ENCODE measurements around the gene TMEM234.

Gene TMEM234

GRCh38 chr1:32199043-32199716, 23.0 kb downstream of the TMEM234 start:
- Histone ChIP-seq H3K4me1 (ENCODE audit: control insufficient read depth, insufficient read depth, low read length) (peaks cover 29% of the 10 kb centered on the region), H3K36me3 (ENCODE audit: control insufficient read depth in 2 of 2, insufficient read depth in 2 of 2, low read length in 2 of 2) (peaks cover 29 to 42% of the 10 kb centered on the region in 2 donors), H3K27me3 (ENCODE audit: control insufficient read depth in 1 of 2, insufficient read depth in 2 of 2, low read length in 2 of 2) (no peaks in the 10 kb centered on the region), H3K27ac (ENCODE audit: low read length) (peak overlapping the region; percentile 83), H3K4me3 (ENCODE audit: low read length in 2 of 2) (peak overlapping the region in 1 of 2 donors; percentile 91), H3K9me3 (ENCODE audit: control insufficient read depth in 2 of 2, low read length in 2 of 2) (no peaks in the 10 kb centered on the region), H3K9ac (ENCODE audit: low read length in 2 of 2) (peak overlapping the region in 1 of 2 donors; percentile 84)

GRCh38 chr1:32198237-32199042, 23.7 kb downstream of the TMEM234 start:
- no peak overlapping the region for H3K9ac ChIP-seq (ENCODE audit: low read length in 2 of 2)
- no peak overlapping the region for H3K4me3 ChIP-seq (ENCODE audit: low read length in 2 of 2)
- H3K36me3 ChIP-seq (ENCODE audit: control insufficient read depth in 2 of 2, insufficient read depth in 2 of 2, low read length in 2 of 2), result peaks cover 34 to 46% of the 10 kb centered on the region in 2 donors
- no peaks in the 10 kb centered on the region for H3K9me3 ChIP-seq (ENCODE audit: control insufficient read depth in 2 of 2, low read length in 2 of 2)
- H3K27me3 ChIP-seq (ENCODE audit: control insufficient read depth in 1 of 2, insufficient read depth in 2 of 2, low read length in 2 of 2), result no peaks in the 10 kb centered on the region
- peaks cover 29% of the 10 kb centered on the region for H3K4me1 ChIP-seq (ENCODE audit: control insufficient read depth, insufficient read depth, low read length)
- peak overlapping the region; percentile 83 for H3K27ac ChIP-seq (ENCODE audit: low read length)

GRCh38 chr1:32197837-32198236, 24.3 kb downstream of the TMEM234 start:
- Histone ChIP-seq H3K9ac (ENCODE audit: low read length in 2 of 2) (no peak overlapping the region), H3K27ac (ENCODE audit: low read length) (no peak overlapping the region), H3K9me3 (ENCODE audit: control insufficient read depth in 2 of 2, low read length in 2 of 2) (no peaks in the 10 kb centered on the region), H3K27me3 (ENCODE audit: control insufficient read depth in 1 of 2, insufficient read depth in 2 of 2, low read length in 2 of 2) (no peaks in the 10 kb centered on the region), H3K4me3 (ENCODE audit: low read length in 2 of 2) (no peak overlapping the region), H3K4me1 (ENCODE audit: control insufficient read depth, insufficient read depth, low read length) (peaks cover 29% of the 10 kb centered on the region), H3K36me3 (ENCODE audit: control insufficient read depth in 2 of 2, insufficient read depth in 2 of 2, low read length in 2 of 2) (peaks cover 40 to 51% of the 10 kb centered on the region in 2 donors)

- no peak overlapping the region for H3K27ac ChIP-seq (ENCODE audit: low read length)
- no peak overlapping the region for H3K4me3 ChIP-seq (ENCODE audit: low read length in 2 of 2)
- peaks cover 47 to 58% of the 10 kb centered on the region in 2 donors for H3K36me3 ChIP-seq (ENCODE audit: control insufficient read depth in 2 of 2, insufficient read depth in 2 of 2, low read length in 2 of 2)
- H3K9ac ChIP-seq (ENCODE audit: low read length in 2 of 2), result no peak overlapping the region
- no peaks in the 10 kb centered on the region for H3K27me3 ChIP-seq (ENCODE audit: control insufficient read depth in 1 of 2, insufficient read depth in 2 of 2, low read length in 2 of 2)
- H3K4me1 ChIP-seq (ENCODE audit: control insufficient read depth, insufficient read depth, low read length), result peaks cover 28% of the 10 kb centered on the region
- H3K9me3 ChIP-seq (ENCODE audit: control insufficient read depth in 2 of 2, low read length in 2 of 2), result no peaks in the 10 kb centered on the region
Observed at GRCh38 chr1:32197074-32197473, 25.1 kb downstream of the TMEM234 start.

GRCh38 chr1:32195972-32196823, 26.0 kb downstream of the TMEM234 start:
- no peak overlapping the region for H3K9ac ChIP-seq (ENCODE audit: low read length in 2 of 2)
- no peak overlapping the region for H3K4me3 ChIP-seq (ENCODE audit: low read length in 2 of 2)
- H3K4me1 ChIP-seq (ENCODE audit: control insufficient read depth, insufficient read depth, low read length), result peaks cover 20% of the 10 kb centered on the region
- H3K9me3 ChIP-seq (ENCODE audit: control insufficient read depth in 2 of 2, low read length in 2 of 2), result no peaks in the 10 kb centered on the region
- peaks cover 56 to 67% of the 10 kb centered on the region in 2 donors for H3K36me3 ChIP-seq (ENCODE audit: control insufficient read depth in 2 of 2, insufficient read depth in 2 of 2, low read length in 2 of 2)
- no peak overlapping the region for H3K27ac ChIP-seq (ENCODE audit: low read length)
- H3K27me3 ChIP-seq (ENCODE audit: control insufficient read depth in 1 of 2, insufficient read depth in 2 of 2, low read length in 2 of 2), result no peaks in the 10 kb centered on the region

- no peak overlapping the region for H3K27ac ChIP-seq (ENCODE audit: low read length)
- peaks cover 59 to 71% of the 10 kb centered on the region in 2 donors for H3K36me3 ChIP-seq (ENCODE audit: control insufficient read depth in 2 of 2, insufficient read depth in 2 of 2, low read length in 2 of 2)
- no peak overlapping the region for H3K9ac ChIP-seq (ENCODE audit: low read length in 2 of 2)
- H3K4me1 ChIP-seq (ENCODE audit: control insufficient read depth, insufficient read depth, low read length), result peaks cover 18% of the 10 kb centered on the region
- H3K9me3 ChIP-seq (ENCODE audit: control insufficient read depth in 2 of 2, low read length in 2 of 2), result no peaks in the 10 kb centered on the region
- no peak overlapping the region for H3K4me3 ChIP-seq (ENCODE audit: low read length in 2 of 2)
- H3K27me3 ChIP-seq (ENCODE audit: control insufficient read depth in 1 of 2, insufficient read depth in 2 of 2, low read length in 2 of 2), result no peaks in the 10 kb centered on the region
Observed at GRCh38 chr1:32195531-32195930, 26.6 kb downstream of the TMEM234 start.

- H3K4me3 ChIP-seq (ENCODE audit: low read length in 2 of 2), result no peak overlapping the region
- no peaks in the 10 kb centered on the region for H3K27me3 ChIP-seq (ENCODE audit: control insufficient read depth in 1 of 2, insufficient read depth in 2 of 2, low read length in 2 of 2)
- H3K36me3 ChIP-seq (ENCODE audit: control insufficient read depth in 2 of 2, insufficient read depth in 2 of 2, low read length in 2 of 2), result peaks cover 65 to 76% of the 10 kb centered on the region in 2 donors
- H3K9ac ChIP-seq (ENCODE audit: low read length in 2 of 2), result no peak overlapping the region
- H3K9me3 ChIP-seq (ENCODE audit: control insufficient read depth in 2 of 2, low read length in 2 of 2), result no peaks in the 10 kb centered on the region
- H3K4me1 ChIP-seq (ENCODE audit: control insufficient read depth, insufficient read depth, low read length), result peaks cover 15% of the 10 kb centered on the region
- H3K27ac ChIP-seq (ENCODE audit: low read length), result no peak overlapping the region
Observed at GRCh38 chr1:32194984-32195383, 27.2 kb downstream of the TMEM234 start.

- Histone ChIP-seq H3K4me1 (ENCODE audit: control insufficient read depth, insufficient read depth, low read length) (peaks cover 5% of the 10 kb centered on the region), H3K9me3 (ENCODE audit: control insufficient read depth in 2 of 2, low read length in 2 of 2) (no peaks in the 10 kb centered on the region), H3K27me3 (ENCODE audit: control insufficient read depth in 1 of 2, insufficient read depth in 2 of 2, low read length in 2 of 2) (no peaks in the 10 kb centered on the region), H3K9ac (ENCODE audit: low read length in 2 of 2) (no peak overlapping the region), H3K4me3 (ENCODE audit: low read length in 2 of 2) (no peak overlapping the region), H3K36me3 (ENCODE audit: control insufficient read depth in 2 of 2, insufficient read depth in 2 of 2, low read length in 2 of 2) (peaks cover 88 to 91% of the 10 kb centered on the region in 2 donors), H3K27ac (ENCODE audit: low read length) (no peak overlapping the region)
Observed at GRCh38 chr1:32192220-32192948, 29.8 kb downstream of the TMEM234 start.

- H3K36me3 ChIP-seq (ENCODE audit: control insufficient read depth in 2 of 2, insufficient read depth in 2 of 2, low read length in 2 of 2), result peaks cover 62 to 67% of the 10 kb centered on the region in 2 donors
Observed at GRCh38 chr1:32187850-32188249, 34.3 kb downstream of the TMEM234 start.

GRCh38 chr1:32186491-32186890, 35.7 kb downstream of the TMEM234 start:
- peaks cover 13% of the 10 kb centered on the region for H3K4me1 ChIP-seq (ENCODE audit: control insufficient read depth, insufficient read depth, low read length)
- H3K27me3 ChIP-seq (ENCODE audit: control insufficient read depth in 1 of 2, insufficient read depth in 2 of 2, low read length in 2 of 2), result no peaks in the 10 kb centered on the region
- no peak overlapping the region for H3K4me3 ChIP-seq (ENCODE audit: low read length in 2 of 2)
- H3K36me3 ChIP-seq (ENCODE audit: control insufficient read depth in 2 of 2, insufficient read depth in 2 of 2, low read length in 2 of 2), result peaks cover 51 to 56% of the 10 kb centered on the region in 2 donors
- no peak overlapping the region for H3K27ac ChIP-seq (ENCODE audit: low read length)
- no peaks in the 10 kb centered on the region for H3K9me3 ChIP-seq (ENCODE audit: control insufficient read depth in 2 of 2, low read length in 2 of 2)
- H3K9ac ChIP-seq (ENCODE audit: low read length in 2 of 2), result no peak overlapping the region

More at GRCh38 chr1:32187850-32188249, 34.3 kb downstream of the TMEM234 start:
- H3K27me3 ChIP-seq (ENCODE audit: control insufficient read depth in 1 of 2, insufficient read depth in 2 of 2, low read length in 2 of 2), result no peaks in the 10 kb centered on the region
- no peak overlapping the region for H3K27ac ChIP-seq (ENCODE audit: low read length)
- no peak overlapping the region for H3K9ac ChIP-seq (ENCODE audit: low read length in 2 of 2)
- no peaks in the 10 kb centered on the region for H3K9me3 ChIP-seq (ENCODE audit: control insufficient read depth in 2 of 2, low read length in 2 of 2)
- H3K4me1 ChIP-seq (ENCODE audit: control insufficient read depth, insufficient read depth, low read length), result peaks cover 8% of the 10 kb centered on the region
- no peak overlapping the region for H3K4me3 ChIP-seq (ENCODE audit: low read length in 2 of 2)
